ENCODE data around the gene ELK4.

DNA sequence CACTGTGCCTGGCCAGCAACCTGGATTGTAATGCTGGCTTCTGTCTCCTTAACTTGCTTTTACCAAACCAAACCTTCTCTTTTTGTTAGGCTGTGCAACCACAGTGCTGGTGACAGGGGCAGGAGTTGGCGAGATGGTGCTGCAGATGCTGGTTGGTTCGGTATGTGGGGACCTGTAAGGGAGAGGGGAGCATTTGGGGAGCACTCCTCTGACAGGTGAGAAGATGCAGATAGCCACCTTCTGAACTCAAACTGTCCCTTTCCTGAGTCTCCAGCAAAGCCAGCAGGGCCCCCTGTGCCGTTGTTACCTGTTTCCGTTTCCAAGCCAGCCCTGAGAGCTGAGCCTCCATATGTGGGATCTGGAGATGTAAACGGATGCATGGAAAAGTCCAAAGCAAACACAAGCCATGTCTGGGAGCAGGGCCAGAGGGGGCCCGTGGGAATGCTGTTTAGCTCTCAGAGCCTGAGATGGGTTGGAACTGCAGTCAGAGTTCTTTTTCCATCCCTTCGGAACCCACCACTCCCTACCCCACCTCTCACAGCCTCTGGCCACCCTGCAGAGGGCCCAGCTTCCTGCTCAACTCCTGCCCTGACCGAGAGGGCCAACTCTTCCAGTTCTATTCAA, 34.0 kb downstream of the ELK4 start:
- no peak for TF ChIP-seq CTCF (IDR thresholded peaks at IDR 0.05)
- no peak for TF ChIP-seq FOXJ3 (CRISPR knock-in tag; IDR thresholded peaks at IDR 0.05; ENCODE audit: borderline replicate concordance)
- TF ChIP-seq TCF7 (CRISPR knock-in tag; IDR thresholded peaks at IDR 0.05; ENCODE audit: low read depth) = no peak
- TF ChIP-seq ATF1 (CRISPR knock-in tag; IDR thresholded peaks at IDR 0.05) = no peak

All from WTC11 (cell line).